ENCODE results near the gene IGF1R. TPM values are rescaled to one million over a fixed set of nuclear protein-coding genes. Genes with fewer than 3 reads are reported as not detected.

The IGF1R gene
- polyA plus RNA-seq, 4 donors: 44.8 to 49.1 (median 45.7) TPM

DNA sequence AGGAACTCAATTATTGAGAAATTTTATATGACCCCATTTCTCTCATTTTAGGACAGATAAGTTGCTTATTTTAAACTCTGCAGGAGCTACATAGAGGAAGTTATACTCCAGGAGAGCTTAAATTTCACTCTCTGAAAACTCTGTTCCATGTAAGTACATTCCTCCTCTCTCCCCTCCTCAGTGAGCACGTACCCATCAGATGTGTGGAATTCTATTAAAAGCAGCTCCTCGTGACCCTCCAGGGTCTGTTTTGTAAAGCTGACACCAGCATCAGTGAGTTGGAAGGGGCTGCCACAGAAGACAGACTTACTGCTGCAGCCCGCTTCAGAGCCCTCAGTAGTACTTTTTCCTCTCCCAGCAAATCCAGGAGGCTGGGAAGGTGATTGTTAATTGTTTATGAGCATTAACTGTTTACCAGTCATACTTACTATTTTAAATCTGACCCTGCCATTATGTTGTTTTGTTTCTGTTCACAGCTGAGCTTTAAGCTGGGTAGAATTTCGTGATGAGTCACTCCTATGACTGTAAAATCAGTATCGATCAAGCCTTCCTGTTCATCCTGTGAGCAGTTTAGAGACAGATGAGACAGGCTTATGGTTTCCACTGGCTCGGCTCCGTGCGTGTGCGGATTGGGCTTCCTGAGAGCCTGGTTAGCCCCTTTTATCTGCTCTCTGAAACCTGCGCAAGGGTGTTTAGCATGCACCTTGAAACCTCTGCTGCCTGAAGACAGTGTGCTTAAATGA is 20.4 kb downstream of the IGF1R start:
- no peak for DNase-seq (ENCODE audit: low read depth in 4 of 4, low spot score in 3 of 4)

DNA sequence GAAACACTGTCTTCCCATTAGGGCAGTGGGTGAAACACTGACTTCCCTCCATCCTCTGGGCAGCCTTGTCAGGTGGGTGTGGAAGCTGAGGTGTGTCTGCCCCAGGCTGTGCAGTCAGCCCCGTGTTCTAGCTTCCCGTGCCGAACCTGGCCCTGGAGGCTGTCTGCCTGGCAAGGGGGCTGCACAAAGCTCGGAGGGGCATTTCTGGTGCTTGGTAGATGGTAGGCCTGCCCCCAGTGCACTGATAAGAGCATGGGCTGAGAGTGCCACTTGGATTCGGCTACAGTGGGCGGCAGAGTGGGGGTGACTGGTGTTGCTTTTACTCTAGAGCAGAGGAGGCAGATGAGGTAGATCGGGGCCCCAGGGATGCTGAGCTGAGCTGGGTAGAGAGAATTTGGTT is 21.3 kb downstream of the IGF1R start:
- DNase-seq (ENCODE audit: low read depth in 4 of 4, low spot score in 3 of 4): no peak

DNA sequence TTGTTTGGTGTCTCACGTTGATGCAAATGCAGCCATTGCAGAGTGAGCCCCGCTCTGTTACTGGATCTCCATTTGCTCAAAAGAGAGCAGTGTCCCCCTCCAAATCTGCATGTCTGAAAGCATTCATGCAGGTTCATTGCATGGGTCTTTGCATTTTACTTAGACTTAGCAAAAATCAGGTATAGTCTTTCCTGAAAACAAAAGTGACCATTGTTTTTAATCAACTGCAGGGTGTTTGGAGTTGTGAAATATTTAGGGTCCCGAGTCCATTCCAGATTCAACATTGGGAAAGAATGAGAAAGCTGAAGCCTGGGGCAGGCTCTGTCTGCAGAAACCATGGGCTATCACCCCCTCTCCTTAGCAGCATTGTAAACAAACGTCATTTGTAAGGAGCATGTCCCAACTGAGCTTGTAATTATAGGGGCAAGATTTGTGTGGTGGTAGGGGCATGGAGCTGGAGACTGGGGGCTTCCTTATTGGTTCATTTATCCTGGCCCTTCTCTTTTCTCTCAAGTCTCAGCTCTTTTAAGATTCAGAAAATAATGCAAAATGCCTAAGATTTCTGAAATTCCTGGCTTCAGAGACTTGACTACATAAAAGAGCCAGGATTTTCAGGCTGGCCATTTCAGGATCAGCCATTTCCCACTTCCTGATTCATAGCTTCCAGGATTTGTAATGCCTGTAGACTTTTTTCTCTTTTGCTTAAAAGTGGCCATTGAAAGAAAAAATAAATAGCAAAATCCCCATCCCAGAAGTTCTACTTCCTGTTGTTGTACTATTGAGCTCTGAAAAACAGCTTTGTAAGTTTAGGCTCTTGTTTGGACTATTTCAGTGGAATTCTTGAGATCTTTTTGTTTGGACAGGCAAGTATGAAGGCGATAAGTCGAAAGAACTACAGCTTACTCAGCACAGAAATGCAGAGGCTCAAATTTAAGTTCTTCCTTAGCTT is 23.0 kb downstream of the IGF1R start:
- peak in 1 of 4 donors; percentile 26 for DNase-seq (ENCODE audit: low read depth in 4 of 4, low spot score in 3 of 4)

DNA sequence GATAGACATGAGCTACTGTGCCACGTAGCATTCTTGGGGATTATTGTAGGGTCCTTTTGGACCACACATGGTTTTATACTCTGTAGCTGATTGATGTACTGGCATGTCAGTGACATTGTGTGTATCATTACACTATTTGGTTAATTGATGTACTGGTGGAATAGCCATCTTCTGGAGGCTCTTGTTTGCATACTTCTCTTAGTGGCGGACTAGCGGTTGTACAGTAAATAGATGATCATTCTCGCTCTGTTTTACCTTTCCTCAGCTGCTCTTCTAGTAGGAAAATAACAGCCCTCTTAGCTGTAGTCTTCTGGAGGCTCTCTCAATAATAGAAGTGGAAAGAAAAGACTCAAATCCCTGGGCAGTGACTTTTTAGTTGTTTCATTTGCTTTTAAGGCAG is 24.8 kb downstream of the IGF1R start:
- DNase-seq (ENCODE audit: low read depth in 4 of 4, low spot score in 3 of 4): no peak

DNA sequence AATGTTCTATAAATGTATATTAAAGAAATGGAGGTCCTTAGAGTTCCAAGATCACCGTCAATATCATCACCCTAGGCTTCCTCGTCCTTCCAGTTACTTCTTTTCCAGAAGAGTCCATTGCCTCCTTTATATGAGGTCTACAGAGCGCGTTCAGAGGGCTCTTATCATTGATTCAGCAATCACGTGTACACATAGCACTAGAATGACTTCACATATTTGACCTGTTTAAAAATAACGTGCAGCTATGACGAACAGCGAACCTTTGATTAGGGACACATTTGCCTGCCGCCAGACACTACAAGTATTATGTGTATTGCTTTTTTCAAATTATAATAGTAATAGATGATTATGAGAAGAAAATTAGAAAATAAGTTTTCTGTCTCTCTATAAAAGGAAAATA is 26.0 kb downstream of the IGF1R start:
- DNase-seq (ENCODE audit: low read depth in 4 of 4, low spot score in 3 of 4): no peak

DNA sequence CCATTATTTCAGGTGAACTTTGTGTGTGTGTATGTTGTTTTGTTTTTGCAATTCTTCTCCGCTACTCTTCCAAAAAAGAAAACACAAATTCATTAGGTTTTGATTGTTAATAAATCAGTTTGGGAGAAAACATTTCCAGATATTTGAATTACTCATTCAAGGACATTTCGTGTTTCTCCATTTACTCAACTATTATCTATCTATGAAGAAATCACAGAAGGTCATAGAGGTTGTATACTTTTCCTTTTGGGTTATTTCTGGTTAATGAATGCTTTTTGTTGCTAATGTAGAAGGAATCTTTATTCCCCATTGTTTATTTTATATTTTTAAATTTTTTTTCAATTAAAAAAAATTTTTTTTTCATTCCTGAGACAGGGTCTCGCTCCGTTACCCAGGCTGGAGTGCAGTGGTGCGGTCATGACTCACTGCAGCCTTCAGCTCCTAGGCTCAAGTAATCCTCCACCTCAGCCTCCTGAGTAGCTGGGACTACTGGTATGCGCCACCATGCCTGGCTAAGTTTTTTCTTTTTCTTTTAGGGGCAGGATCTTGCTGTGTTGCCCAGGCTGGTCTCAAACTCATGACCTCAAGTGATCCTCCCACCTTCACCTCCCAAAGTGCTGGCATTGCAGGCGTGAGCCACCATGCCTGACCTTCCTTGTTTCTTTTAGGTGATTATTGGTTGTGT is 28.4 kb downstream of the IGF1R start:
- no peak for DNase-seq (ENCODE audit: low read depth in 4 of 4, low spot score in 3 of 4)

DNA sequence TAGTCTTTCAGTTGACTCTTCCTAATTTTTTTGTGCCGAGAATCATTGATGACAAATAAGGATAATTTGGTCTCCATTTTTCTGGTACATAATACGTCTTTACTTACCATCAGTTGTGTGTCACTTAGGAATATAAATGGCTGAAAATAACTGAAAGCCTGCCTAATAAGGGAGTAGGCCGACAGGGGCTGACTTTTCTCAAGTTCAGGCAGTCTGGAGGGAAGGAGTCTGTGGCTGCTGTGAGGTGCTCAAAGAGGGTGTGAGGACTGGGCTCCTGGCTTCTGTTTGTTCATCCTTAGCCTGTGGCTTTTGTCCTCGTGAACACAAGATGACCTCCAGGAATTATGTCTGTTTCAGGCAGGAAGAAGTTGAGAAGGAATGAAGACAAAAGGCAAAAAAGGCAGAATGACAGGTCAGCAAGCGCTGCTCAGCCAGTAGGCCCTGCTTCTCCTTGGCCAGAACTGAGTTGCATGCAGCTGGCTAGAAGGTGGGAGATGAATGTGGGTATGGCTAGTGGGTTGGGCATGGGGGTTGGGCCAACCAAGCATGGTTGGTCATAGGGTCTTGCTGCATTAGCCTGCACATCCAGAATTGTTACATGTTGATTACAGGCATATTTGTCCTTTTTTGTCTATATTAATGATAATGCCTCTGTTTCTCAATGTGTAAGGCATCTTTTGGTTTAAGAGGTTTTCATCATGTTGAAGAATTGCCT is 29.2 kb downstream of the IGF1R start:
- DNase-seq (ENCODE audit: low read depth in 4 of 4, low spot score in 3 of 4): no peak

DNA sequence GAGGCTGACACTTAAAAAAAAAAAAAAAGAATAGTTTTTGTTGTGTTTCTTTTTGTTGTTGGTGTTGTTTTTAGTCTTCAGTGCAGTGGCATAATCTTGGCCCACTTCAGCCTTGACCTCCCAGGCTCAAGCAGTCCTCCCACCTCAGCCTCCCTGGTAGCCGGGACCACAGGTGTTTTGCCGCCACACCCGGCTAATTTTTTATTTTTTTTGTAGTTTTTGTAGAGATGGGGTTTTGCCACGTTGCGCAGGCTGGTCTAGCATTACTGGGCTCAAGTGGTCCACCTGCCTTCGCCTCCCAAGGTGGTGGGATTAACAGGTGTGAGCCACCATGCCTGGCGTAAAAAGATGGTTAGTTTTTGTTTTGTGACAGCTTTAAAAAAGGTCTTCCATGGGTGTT is 30.1 kb downstream of the IGF1R start:
- DNase-seq (ENCODE audit: low read depth in 4 of 4, low spot score in 3 of 4): no peak

DNA sequence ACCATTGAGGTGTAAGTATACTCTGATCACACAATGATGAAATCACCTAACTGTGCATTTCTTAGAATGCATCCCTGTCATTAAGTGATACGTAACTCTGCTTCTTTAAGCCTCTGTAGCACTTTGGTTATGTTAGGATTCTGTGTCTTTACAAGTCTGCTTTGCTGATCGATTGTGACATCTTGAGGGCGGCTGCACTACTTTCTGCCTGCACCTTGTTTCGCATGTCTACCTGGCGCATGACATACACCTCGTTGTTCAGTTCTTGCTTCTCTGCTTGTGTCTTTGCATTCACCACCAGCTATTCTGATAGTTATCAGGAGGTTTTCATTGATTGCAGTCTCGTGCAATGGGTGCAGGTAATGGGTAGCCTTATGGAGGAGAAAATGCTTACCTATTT is 32.7 kb downstream of the IGF1R start:
- no peak for DNase-seq (ENCODE audit: low read depth in 4 of 4, low spot score in 3 of 4)

DNA sequence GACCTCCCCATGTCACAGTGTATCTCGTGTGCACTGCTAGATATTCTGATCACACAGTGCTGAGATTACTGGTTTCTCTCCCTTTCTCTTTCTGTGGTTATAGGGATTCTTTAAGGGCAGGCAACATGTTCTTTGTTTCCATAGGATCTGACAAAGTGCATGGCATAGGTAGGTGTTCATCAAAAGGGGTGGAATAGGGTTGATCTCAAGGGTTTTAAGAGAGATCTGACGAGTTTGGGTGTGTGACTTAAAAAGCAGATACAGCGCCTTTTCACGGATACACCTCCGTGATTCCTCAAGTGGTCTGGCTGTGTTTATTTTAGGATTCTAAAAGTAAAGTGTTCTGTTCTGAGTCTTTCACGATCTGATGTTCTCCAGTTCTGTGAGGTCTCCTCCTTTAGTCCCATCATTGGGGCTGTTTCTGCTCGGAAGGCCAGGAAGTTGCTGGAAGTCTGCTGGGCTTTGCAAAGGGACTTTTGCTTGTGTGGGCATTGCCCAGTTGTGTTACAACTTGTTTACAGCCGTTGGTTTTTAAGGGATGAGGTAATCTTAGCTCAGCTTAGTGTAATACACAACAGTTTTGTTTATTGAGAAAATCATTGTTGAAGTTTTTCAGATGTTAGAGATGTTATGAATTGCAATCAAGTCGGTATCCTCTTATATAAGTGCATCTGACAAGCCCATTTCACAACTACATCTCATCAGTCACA is 34.8 kb downstream of the IGF1R start:
- no peak for DNase-seq (ENCODE audit: low read depth in 4 of 4, low spot score in 3 of 4)

DNA sequence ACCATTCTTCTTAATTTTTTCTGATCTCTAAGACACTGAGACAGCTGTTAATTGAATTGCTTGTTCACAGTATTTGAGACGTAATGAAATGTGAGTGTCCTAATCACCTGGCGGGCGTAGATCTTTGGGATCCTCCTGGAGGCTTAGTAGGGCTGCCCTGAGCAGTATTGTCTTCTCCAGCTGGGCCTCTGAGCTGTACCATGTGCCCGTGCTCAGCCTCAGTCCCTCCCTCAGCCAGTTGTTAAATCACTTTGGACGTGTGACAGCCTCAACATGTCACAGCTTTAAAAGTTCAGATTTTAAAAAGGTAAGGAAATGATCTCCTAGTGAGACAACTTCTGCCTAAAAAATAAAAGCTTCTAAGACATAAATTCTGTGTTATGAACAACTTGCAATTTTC is 35.5 kb downstream of the IGF1R start:
- DNase-seq (ENCODE audit: low read depth in 4 of 4, low spot score in 3 of 4): no peak

DNA sequence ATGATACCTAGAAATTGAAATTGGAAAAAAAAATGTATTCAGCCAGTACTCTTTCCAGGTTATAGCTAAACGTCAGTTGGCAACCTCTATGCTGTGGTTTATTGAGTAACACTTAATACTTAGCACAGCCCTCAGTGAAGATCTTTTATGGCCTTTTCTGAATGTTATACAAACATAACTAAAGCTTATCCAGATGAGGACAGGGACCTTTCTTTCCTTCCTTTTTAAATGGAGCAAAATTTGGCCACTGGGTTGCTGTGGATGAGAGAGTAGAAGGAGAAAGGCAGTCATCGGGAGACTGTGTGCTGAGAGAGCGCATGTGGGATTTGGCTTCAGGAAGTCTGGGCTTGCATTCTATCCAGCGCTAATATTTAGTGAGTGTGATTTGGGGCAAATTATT is 36.1 kb downstream of the IGF1R start:
- DNase-seq (ENCODE audit: low read depth in 4 of 4, low spot score in 3 of 4): no peak

DNA sequence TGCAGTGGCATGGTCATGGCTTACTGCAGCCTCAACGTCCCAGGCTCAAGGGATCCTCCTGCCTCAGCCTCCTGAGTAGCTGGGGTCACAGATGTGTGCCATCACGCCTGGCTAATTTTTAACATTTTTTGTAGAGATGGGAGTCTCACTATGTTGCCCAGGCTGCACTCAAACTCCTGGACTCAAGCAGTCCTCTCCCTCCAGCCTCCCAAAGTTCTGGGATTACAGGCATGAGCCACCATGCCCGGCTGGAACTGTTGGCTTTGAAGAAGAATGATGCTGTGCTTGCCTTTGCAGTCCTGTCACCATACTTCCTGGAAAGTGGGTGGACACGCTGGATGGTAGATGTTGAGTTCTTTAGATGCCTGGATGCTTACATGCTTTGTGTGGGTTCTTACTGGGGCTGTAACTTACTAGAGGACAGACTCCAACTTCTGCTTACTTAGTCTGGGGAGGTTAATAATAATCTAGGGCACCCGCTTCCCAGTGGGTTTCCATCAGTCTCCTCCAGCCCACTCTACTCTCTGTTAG is 36.7 kb downstream of the IGF1R start:
- DNase-seq (ENCODE audit: low read depth in 4 of 4, low spot score in 3 of 4): no peak

DNA sequence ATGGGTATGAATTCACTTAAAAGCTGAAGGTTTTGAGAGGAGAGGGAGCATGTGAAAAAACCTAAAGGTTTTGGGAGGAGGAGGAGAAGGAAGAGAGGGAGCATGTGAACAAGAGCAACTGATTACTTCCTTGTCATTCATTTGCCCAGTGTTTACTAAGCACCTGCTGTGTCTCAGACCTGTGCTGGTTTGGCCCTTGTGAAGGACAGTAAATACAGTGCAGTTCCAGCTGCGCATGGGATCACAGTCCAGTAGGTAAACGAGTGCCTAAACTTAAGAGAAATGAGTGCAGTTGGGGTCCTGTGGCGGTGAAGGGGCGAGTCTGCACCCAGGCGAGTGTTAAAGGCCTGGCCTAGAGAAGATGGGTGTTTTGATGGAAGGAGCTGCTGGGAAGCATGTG is 38.6 kb downstream of the IGF1R start:
- no peak for DNase-seq (ENCODE audit: low read depth in 4 of 4, low spot score in 3 of 4)

DNA sequence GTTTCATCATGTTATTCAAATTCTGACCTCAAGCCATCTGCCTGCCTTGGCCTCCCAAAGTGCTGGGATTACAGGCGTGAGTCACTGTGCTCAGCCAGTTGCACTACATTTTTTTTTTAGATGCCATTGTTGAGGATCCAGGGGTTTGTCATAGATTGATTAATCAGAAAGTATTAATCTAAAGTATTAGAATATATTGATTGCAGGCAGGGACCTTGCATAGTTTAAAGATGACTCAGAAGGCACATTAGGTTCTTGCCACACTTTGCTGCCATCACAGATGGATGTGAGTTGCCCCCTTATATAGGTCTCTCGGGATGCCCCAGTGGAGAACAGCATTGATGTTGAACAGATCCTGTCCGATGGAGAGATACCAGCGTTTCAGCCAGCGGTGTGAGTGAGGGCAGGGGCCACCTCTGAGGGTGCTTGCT is 41.1 kb downstream of the IGF1R start:
- DNase-seq (ENCODE audit: low read depth in 4 of 4, low spot score in 3 of 4): no peak

DNA sequence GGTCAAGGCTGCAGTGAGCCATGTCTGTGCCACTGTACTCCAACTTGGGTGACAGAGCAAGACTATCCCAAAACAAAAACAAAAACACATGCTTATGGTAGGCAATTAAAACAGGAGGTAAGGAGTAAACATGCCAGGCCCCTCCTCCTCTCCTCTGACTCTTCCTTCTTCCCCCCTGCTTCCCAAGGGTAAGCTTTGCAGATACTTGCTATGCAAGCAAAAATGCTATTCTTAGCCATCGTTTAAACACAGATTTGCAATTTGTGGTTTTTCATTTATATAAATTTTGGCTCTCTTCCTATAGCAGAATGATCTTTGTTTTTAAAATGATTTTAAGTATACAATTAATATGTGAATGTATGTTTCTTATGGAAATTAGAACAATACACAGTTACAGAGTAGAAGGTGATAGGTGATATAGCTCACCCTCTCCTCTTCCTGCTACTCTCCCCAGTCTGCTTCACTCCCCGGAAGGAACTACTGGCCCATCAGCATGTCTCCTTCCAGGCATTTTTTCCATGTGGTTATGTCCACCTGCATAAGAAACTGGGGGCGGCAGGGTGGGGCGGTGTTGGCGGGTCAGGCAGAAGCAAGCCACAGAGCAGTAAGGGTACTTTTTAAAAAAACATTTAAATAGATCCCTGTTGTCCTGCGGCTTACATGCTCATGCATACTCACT is 42.1 kb downstream of the IGF1R start:
- no peak for DNase-seq (ENCODE audit: low read depth in 4 of 4, low spot score in 3 of 4)

DNA sequence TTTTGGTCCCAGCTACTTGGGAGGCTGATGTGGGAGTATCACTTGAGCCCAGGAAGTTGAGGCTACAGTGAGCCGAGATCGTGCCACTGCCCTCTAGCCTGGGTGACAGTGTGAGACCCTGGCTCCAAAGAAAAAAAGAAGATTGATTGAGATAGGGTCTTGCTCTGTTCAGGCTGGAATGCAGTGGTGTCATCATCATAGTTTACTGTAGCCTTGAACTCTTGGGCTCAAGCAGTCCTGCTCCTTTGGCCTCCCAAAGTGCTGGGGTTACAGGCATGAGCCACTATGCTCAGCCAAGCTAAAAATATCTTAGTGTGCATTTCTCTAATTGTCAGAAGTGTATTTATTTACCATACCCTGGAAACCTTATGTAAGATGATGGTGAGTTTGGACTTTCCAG is 43.9 kb downstream of the IGF1R start:
- DNase-seq (ENCODE audit: low read depth in 4 of 4, low spot score in 3 of 4): no peak

DNA sequence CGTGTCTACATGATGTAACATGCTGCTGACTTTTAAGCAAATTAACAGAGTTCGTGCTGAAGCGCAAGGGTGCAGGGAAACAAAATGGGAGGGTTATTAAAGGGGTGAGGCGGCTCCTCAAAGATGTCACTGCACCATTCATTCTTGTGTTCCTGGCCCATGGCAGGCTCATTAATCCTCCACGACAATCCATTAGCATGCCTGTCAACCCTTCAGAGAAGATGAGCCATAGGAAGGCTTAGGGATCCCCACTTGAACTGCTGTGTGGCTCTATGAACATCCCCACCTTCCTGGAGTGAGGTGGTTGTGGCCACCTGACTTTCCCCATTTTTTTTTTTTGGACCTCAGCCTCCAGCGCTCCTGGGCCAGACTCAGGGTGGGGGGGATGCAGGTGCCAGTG is 45.8 kb downstream of the IGF1R start:
- no peak for DNase-seq (ENCODE audit: low read depth in 4 of 4, low spot score in 3 of 4)

DNA sequence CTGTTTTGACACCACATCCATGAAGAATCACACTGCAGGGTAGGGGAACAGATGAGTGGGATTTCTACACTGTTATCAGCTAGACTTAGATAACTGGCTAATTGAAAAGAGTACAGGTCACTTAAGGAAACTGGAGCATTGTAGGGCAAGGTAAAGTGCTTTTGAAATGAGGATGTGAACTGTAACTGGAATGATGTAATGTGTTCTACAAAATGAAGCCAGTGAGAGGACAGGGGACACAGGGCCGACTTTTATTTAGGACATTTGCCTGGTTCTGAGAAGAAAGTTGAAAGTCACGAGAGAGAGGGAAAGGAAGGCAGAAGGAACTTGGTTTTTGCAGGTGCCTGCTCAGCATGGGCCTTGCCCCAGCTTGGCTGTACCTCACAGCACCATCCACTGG is 50.5 kb downstream of the IGF1R start:
- DNase-seq (ENCODE audit: low read depth in 4 of 4, low spot score in 3 of 4): no peak
